ENCODE data around the gene CHSY1.
"Not testable (repeated sequence)": the region's sequence is repeated elsewhere in the genome, so short reads cannot be mapped to it uniquely, and the experiment has no call there.

The CHSY1 gene

GRCh38 chr15:101251830-101252820 lies at the start of gene CHSY1:
Gene CHSY1 (minus strand): TSS chr15:101252048. CDS start chr15:101251456, 592 bp downstream.
- peak; percentile 92 for DNase-seq

GRCh38 chr15:101296418-101297405 lies 44.9 kb upstream of the CHSY1 start:
- peak; percentile 14 for DNase-seq

GRCh38 chr15:101295607-101296161 lies 43.8 kb upstream of the CHSY1 start:
- DNase-seq, result no peak

- peak; percentile 99 for DNase-seq
Measured at GRCh38 chr15:101294731-101295606, 43.1 kb upstream of the CHSY1 start, which contains the start of gene SNRPA1. Gene SNRPA1 (minus strand): TSS chr15:101295248. CDS start chr15:101295178, 70 bp downstream.

- DNase-seq, result peak; percentile 23
Measured at GRCh38 chr15:101293122-101293521, 41.3 kb upstream of the CHSY1 start.

- DNase-seq, result peak; percentile 13
Measured at GRCh38 chr15:101288905-101289513, 37.2 kb upstream of the CHSY1 start.

- not testable (repeated sequence) for DNase-seq
Measured at GRCh38 chr15:101287342-101287741, 35.5 kb upstream of the CHSY1 start.

GRCh38 chr15:101286471-101287114 lies 34.7 kb upstream of the CHSY1 start:
- DNase-seq, result peak; percentile 5

GRCh38 chr15:101283931-101284330 lies 32.1 kb upstream of the CHSY1 start:
- peak; percentile 12 for DNase-seq

GRCh38 chr15:101280007-101280406 lies 28.2 kb upstream of the CHSY1 start:
- no peak for DNase-seq

- DNase-seq, result no peak
Measured at GRCh38 chr15:101277943-101278564, 26.2 kb upstream of the CHSY1 start.

- peak; percentile 95 for DNase-seq
Measured at GRCh38 chr15:101277038-101277822, 25.4 kb upstream of the CHSY1 start, which contains the start of gene SELENOS. Gene SELENOS (minus strand): TSS chr15:101277485. CDS start chr15:101277417, 68 bp downstream.

GRCh38 chr15:101276501-101277037 lies 24.7 kb upstream of the CHSY1 start:
- DNase-seq, result peak; percentile 44

- no peak for DNase-seq
Measured at GRCh38 chr15:101275018-101275417, 23.2 kb upstream of the CHSY1 start.

GRCh38 chr15:101273534-101273933 lies 21.7 kb upstream of the CHSY1 start:
- no peak for DNase-seq

- DNase-seq, result no peak
Measured at GRCh38 chr15:101272584-101272983, 20.7 kb upstream of the CHSY1 start.

- no peak for DNase-seq
Measured at GRCh38 chr15:101269479-101270223, 17.8 kb upstream of the CHSY1 start.

Measured in stimulated activated CD8-positive, alpha-beta memory T cell treated with anti-CD3 and anti-CD28 coated beads, Interleukin-4, amount 100 ng/mL, for 48 hours (primary cell).